HAP-1 (cell line): ENCODE results near the gene LMNTD2.

Source experiments
- DNase-seq, 2 experiments: peaks; one replicate each; pipeline ENCODE4 v3.0.0-alpha.2; 2016 to 2020; ENCODE audit warnings: low spot score in 2 of 2
- H3K27me3 ChIP-seq: fragments of 250-450 bp; sonication (Bioruptor Pico); 2 replicates; pipeline ENCODE4 v1.5.1; 2020; ENCODE audit warnings: low read depth, mild to moderate bottlenecking, moderate library complexity
- H3K36me3 ChIP-seq: fragments of 250-450 bp; sonication (Bioruptor Pico); replicated peaks from 2 replicates; pipeline ENCODE4 v1.5.1; 2020; ENCODE audit warnings: mild to moderate bottlenecking
- H3K4me1 ChIP-seq: fragments of 250-450 bp; sonication (Bioruptor Pico); 2 replicates; pipeline ENCODE4 v1.5.1; 2020; ENCODE audit warnings: mild to moderate bottlenecking
- H3K4me3 ChIP-seq: fragments of 250-450 bp; sonication (Bioruptor Pico); 2 replicates; pipeline ENCODE4 v1.5.1; 2020; ENCODE audit warnings: mild to moderate bottlenecking, moderate library complexity
- H3K9me3 ChIP-seq: fragments of 250-450 bp; sonication (Bioruptor Pico); 2 replicates; pipeline ENCODE4 v1.5.1; 2020; ENCODE audit warnings: mild to moderate bottlenecking, moderate library complexity
- in situ Hi-C: fragments of 300-500 bp; cut with MboI; formaldehyde crosslinking; loops from 3 replicates; pipeline ENCODE4 v1.14.3; 2020; ENCODE audit warnings: low sequenced_read_pairs, inconsistent platforms, mixed read lengths

LMNTD2 gene

GRCh38 chr11:504994-505344, 55.6 kb downstream of the LMNTD2 start:
- no peak for DNase-seq

More at GRCh38 chr11:504994-505344, 55.6 kb downstream of the LMNTD2 start:
- Histone ChIP-seq H3K4me3 (no peak overlapping the region), H3K27me3 (no peaks in the 10 kb centered on the region), H3K9me3 (no peaks in the 10 kb centered on the region), H3K4me1 (no peaks in the 10 kb centered on the region; the same call in 1 of the 2 replicates), H3K36me3 (peaks cover 30% of the 10 kb centered on the region)
- in situ Hi-C loops, result no loop called here
